HepG2 (cell line): ENCODE results near the gene PPM1H. TPM values are rescaled to one million over a fixed set of nuclear protein-coding genes. Genes with fewer than 3 reads are reported as not detected.
A peak's percentile ranks its signal among the peaks of the same experiment; 100 is the strongest.
"Not testable (repeated sequence)": the region's sequence is repeated elsewhere in the genome, so short reads cannot be mapped to it uniquely, and the experiment has no call there.

Experiments used
- ATAC-seq: fragments of 200-7000 bp; cut with Tn5 transposase; 3 replicates; pipeline ENCODE4 v1.9.1; 2020; ENCODE audit warnings: mild to moderate bottlenecking, moderate library complexity
- BruUV-seq: library from RNA; stranded (reverse); fragments of 400-500 nt; replicated peaks from 2 replicates; lab custom pipeline; 2021; lab: Mats Ljungman, UMichigan
- CTCF ChIA-PET: fragments of 300-600 bp; formaldehyde crosslinking; extraction: SDS; loops from one replicate; lab custom pipeline; 2021; ENCODE audit warnings: low total read pairs, inconsistent platforms, low intra/inter-chr PET ratio; lab: Yijun Ruan, JAX
- POLR2A ChIA-PET: fragments of 350-600 bp; sonication (Branson Sonifier 250); formaldehyde crosslinking; loops from one replicate; lab custom pipeline; 2020; ENCODE audit warnings: antibody characterized with exemption, inconsistent platforms; lab: Yijun Ruan, JAX
- DNase-seq: peaks from one replicate; pipeline ENCODE4 v3.0.0-alpha.2; 2015; ENCODE audit warnings: low spot score
- FAIRE-seq: peaks from 3 replicates; lab custom pipeline; 2011; peaks lifted over from hg19 to GRCh38; lab: Jason Lieb, UNC
- H2AFZ ChIP-seq: one replicate; pipeline ENCODE4 v1.6.1; 2011; ENCODE audit warnings: low read length, inconsistent platforms
- H3K27ac ChIP-seq: fragments of 300-600 bp; 3 replicates; pipeline ENCODE4 v1.8.0; 2011; ENCODE audit warnings: mixed run types, mild to moderate bottlenecking, mixed read lengths, low read length, inconsistent platforms; ENCODE audit not compliant: insufficient read depth; ENCODE audit errors: extremely low read length
- H3K27me3 ChIP-seq, 2 experiments: fragments of 200-600 bp in 1 of 2; 2 replicates in 1 of 2; 3 replicates in 1 of 2; pipeline versions ENCODE4 v1.6.0 to v1.8.0; 2011; ENCODE audit warnings: low read length in 2 of 2, mild to moderate bottlenecking in 2 of 2, moderate library complexity in 2 of 2, inconsistent platforms in 1 of 2; ENCODE audit not compliant: insufficient read depth in 2 of 2, control insufficient read depth in 1 of 2
- H3K36me3 ChIP-seq, 2 experiments: fragments of 200-600 bp in 1 of 2; replicated peaks in 1 of 2; 2 replicates in 1 of 2; 3 replicates in 1 of 2; pipeline versions ENCODE4 v1.5.1 to v1.8.0; 2011; ENCODE audit warnings: low read length in 2 of 2, inconsistent platforms in 1 of 2; ENCODE audit not compliant: insufficient read depth in 2 of 2, control insufficient read depth in 1 of 2
- H3K4me1 ChIP-seq: 2 replicates; pipeline ENCODE4 v1.5.1; 2012; ENCODE audit warnings: low read length, inconsistent platforms; ENCODE audit not compliant: insufficient read depth
- H3K4me2 ChIP-seq: 2 replicates; pipeline ENCODE4 v1.6.0; 2011; ENCODE audit warnings: low read depth, low read length, inconsistent platforms
- H3K4me3 ChIP-seq, 3 experiments: fragments of 200-600 bp in 1 of 3; sonication (generic), shearing (Covaris generic) in 1 of 3; replicated peaks in 1 of 3; 2 replicates each; pipeline ENCODE4 v1.5.1; 2011 to 2016; ENCODE audit warnings: low read length in 3 of 3, inconsistent platforms in 2 of 3, low read depth in 2 of 3, mild to moderate bottlenecking in 2 of 3, control low read depth in 1 of 3, mixed read lengths in 1 of 3; ENCODE audit not compliant: insufficient read depth in 1 of 3
- H3K79me2 ChIP-seq: one replicate; pipeline ENCODE4 v1.6.1; 2011; ENCODE audit warnings: low read length, inconsistent platforms; ENCODE audit not compliant: insufficient read depth
- H3K9ac ChIP-seq: 2 replicates; pipeline ENCODE4 v1.6.0; 2011; ENCODE audit warnings: mild to moderate bottlenecking, low read depth, low read length, inconsistent platforms; ENCODE audit not compliant: insufficient read depth
- H3K9me3 ChIP-seq: 2 replicates; pipeline ENCODE4 v1.5.1; 2012; ENCODE audit warnings: mild to moderate bottlenecking, low read length
- H4K20me1 ChIP-seq: 2 replicates; pipeline ENCODE4 v1.6.0; 2011; ENCODE audit warnings: inconsistent platforms, mild to moderate bottlenecking, low read length, moderate library complexity; ENCODE audit not compliant: insufficient read depth
- ISX ChIP-seq: sonication (generic); formaldehyde crosslinking; conservative IDR thresholded peaks from 2 replicates; pipeline ENCODE4 v1.5.0; 2020; ENCODE audit warnings: missing genetic modification reagents
- ZSCAN5A ChIP-seq: sonication (generic); formaldehyde crosslinking; IDR thresholded peaks from 2 replicates; pipeline ENCODE4 v1.8.0; 2022; ENCODE audit warnings: mild to moderate bottlenecking, missing genetic modification reagents, borderline replicate concordance
- WGBS: methylation state at CpG from one replicate; pipeline ENCODE4 v1.1.6; 2017; ENCODE audit warnings: low lambda C conversion rate; 5-methylcytosine and 5-hydroxymethylcytosine counted together
- in situ Hi-C: cut with HindIII; loops from 2 replicates; pipeline ENCODE4 v1.10.0; 2017; ENCODE audit warnings: low pct_unique_long_range_greater_than_20kb; ENCODE audit not compliant: extremely low pct_ligation_motif_present
- intact Hi-C: fragments of 100-400 bp; cut with micrococcal nuclease; formaldehyde crosslinking; loops from one replicate; pipeline ENCODE4 v1.10.0; 2022; ENCODE audit not compliant: unreplicated experiment
- polyA plus RNA-seq, 8 experiments: library from polyadenylated mRNA; depleted of rRNA in 3 of 8; stranded (reverse) in 7 of 8; unstranded in 1 of 8; fragments of >200 nt; fragmentation: Illumina TruSeq in 4 of 8; extraction: Trizol in 4 of 8; gene quantifications; 2 replicates each; pipeline versions ENCODE4 v1.2.1 to v1.2.3, GENCODE V29; 2011 to 2016; ENCODE audit warnings: low read depth in 4 of 8, missing spikeins in 1 of 8, mixed read lengths in 1 of 8; ENCODE audit not compliant: insufficient read depth in 1 of 8
- total RNA-seq, 5 experiments: library from RNA; depleted of rRNA; stranded (reverse); fragments of >200 nt; fragmentation: Illumina TruSeq; extraction: Trizol; gene quantifications; 2 replicates each; pipeline ENCODE4 v1.2.3, GENCODE V29; 2016; ENCODE audit warnings: low read depth in 1 of 5

PPM1H gene
- total and polyA plus RNA-seq, 2 of the 13 experiments (the other 11 are each of a cell fraction or from before 2014, with no cell fraction given), result 29.1 to 38.1 TPM

GRCh38 chr12:62885242-62885641 lies 49.7 kb downstream of the PPM1H start:
- no TSS peak for BruUV-seq
- Histone ChIP-seq H4K20me1 (no peaks in the 10 kb centered on the region; the same call in 1 of the 2 replicates), H3K27ac (no peak overlapping the region), H3K4me3 (no peak overlapping the region), H3K79me2 (peaks cover 76% of the 10 kb centered on the region), H3K4me2 (no peak overlapping the region), H3K4me1 (peaks cover 36% of the 10 kb centered on the region), H3K9me3 (no peaks in the 10 kb centered on the region), H3K9ac (no peak overlapping the region), H3K27me3 (no peaks in the 10 kb centered on the region), H3K36me3 (peaks cover 10 to 18% of the 10 kb centered on the region in 2 experiments; a peak in 4 of 5 replicates), H2AFZ (no peak overlapping the region)
- ChIA-PET CTCF (no interaction called here), POLR2A (no interaction called here)
- FAIRE-seq, result no peak
- intact Hi-C loops (no loop called here), in situ Hi-C loops (no loop called here)
- no peak for ATAC-seq
- DNase-seq, result no peak
- TF ChIP-seq ISX, result no peak
- peak; percentile 46; the same call in 1 of the 2 replicates for TF ChIP-seq ZSCAN5A (CRISPR knock-in tag)

- CTCF ChIA-PET, H3K4me2 ChIP-seq, BruUV-seq, intact Hi-C loops, H3K27ac ChIP-seq, H3K9ac ChIP-seq, in situ Hi-C loops, H3K4me3 ChIP-seq, H2AFZ ChIP-seq, H3K9me3 ChIP-seq, ATAC-seq, DNase-seq, POLR2A ChIA-PET, H4K20me1 ChIP-seq, H3K27me3 ChIP-seq, FAIRE-seq: not testable (repeated sequence)
- H3K79me2 ChIP-seq, result peaks cover 73% of the 10 kb centered on the region
- H3K36me3 ChIP-seq, result peaks cover 11 to 18% of the 10 kb centered on the region in 2 experiments; a peak in 4 of 5 replicates
- peaks cover 32% of the 10 kb centered on the region for H3K4me1 ChIP-seq
- WGBS, result 98% methylated on average over 4 of the region's 5 CpGs
Measured at GRCh38 chr12:62884832-62885231, 50.1 kb downstream of the PPM1H start.
